ENCODE data around the gene GLRB.
"Not testable (repeated sequence)": the region's sequence is repeated elsewhere in the genome, so short reads cannot be mapped to it uniquely, and the experiment has no call there.

GLRB gene

DNA sequence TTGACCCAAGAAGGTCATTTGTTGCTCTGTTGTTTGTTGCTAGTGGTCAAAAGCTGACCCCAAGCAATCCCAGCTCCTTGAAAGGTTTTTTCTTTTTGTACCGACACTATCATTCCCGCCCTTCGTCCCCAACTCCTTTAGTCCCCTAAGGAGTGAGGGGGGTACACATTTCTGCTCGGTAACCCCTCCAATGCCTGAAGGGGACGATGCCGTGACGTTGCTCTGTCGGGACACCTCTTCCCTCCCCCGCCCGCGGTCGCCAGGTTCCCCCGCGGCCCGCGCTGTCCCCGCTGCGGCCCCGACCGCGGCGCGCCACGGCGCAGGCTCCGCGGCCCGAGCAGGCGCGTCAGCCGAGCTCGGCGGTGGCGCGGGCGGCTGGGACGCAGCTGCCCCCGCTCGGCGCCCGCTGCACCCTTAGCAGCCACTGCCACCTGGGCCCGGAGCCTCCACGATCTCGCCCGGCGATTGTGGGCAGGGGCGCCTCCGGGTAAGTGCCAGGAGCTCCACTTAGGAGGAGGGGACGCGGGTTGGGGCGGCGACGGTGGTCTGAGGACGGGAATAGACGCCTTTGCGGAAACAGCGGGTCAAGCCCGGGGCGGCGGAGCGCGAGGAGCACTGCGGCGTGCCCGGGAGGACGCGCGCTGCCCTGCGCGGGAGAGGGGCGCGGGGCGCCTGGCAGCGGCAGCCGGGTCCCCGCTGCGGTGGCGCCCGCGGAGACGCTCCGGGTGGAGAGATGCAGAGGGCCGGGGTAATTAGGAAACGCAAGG, at the start of gene GLRB:
Gene GLRB, plus strand, starts transcription at position 340 of the 767 bp plus-strand sequence. CDS start 1,875 bp downstream, outside the sequence.
- no peak for DNase-seq

DNA sequence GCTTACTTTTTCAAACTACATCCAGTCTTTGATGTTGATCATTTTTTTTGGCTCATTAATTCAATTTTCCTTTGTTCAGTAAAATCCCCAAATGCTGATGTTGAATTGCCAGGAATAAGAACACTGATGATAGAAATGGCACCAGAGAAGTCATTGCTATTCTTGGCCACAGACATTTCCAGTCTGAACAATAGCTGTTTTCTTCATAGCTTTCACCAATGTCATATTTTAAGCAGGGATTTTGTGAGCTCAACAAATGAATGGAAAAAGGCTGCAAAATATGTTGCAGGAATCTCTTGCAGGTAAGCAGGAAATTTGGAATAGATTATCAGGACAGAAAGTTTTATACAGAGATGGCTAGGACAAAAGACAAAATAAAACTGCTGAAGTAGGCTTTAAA, 40.5 kb upstream of the GLRB start:
- DNase-seq: no peak

DNA sequence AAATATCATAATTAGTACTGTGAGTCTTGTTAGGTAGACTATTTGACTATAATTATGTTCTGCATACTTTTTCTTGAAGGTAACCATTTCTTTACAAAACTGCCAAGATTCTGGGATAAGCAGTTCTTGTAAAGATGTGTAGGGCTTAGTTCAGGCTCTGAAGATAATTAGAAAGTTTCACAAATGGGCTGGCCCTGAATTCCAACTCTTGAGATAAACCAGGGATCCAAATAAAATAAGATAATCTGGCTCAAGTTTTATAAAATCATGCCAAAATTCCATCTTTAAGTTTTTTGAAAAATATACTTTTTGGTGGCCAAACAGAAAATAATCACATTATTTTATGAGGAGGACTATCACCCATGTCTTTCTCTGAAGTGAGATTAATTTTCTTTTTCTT, 35.5 kb upstream of the GLRB start:
- DNase-seq: no peak

DNA sequence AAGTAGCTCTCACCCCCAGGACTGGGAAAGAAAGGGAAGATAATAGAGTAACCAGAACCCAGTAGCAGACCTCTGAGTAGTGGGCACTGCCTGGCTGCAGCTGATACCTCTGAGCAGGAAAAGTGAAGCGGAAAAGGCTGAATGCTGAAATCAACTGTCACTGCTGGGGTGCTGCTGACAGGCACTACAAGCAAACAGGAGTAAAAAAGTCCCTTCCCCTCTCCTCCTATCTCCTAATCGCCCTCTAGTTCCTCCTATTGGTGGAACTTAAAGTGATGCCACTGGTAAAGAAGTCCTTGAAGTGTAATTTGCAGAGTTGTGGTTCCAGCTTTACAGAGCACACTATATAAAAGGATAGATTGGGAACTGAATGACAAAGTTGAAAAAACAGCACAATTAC, 32.8 kb upstream of the GLRB start:
- no peak for DNase-seq

DNA sequence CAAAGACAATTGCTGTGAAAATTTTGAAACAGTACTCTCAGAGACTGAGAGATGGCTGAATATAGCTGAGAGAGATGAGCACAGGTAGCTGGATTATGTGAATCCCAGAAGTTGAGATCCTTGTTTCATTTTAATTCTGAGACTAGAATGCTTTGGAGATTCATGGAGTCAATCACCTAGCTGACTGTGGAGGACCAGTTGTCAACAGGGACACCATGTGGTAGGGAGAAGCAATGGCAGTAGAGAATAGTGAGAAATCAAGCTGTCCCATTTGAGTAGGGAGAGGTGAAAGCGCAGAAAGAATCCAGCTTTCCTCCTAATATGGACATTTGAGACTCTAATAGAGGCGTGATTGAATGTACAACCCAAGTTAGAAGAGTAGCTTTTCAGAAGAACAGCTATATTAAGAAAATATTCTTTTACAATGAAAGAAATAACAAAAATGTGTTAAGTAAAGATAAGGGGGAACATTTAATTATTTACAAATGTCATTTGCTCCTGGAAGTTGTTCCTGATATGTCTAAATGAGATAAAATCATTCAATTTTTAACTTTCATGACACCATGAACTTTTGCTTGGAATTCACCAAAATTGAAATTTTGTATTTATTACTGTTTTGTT, 30.3 kb upstream of the GLRB start:
- no peak for DNase-seq

DNA sequence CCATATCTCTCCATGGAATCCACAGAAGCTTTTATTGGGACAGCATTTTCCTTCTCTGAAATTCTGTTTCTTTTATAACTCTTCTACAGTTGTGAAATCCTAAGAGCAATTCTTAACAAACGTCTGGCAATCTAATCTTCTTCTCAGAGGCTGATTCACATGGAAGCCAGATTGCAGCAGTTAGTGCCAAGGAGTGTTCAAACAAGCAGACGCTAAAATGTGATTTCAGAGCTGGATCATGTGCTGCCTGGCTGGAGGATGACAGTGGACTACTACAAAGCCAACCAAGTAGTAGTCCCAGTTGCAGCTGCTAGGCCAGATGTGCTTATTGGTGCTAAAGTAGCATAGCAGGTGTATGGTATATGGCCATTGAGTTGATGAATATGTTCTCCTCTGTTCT, 27.7 kb upstream of the GLRB start:
- DNase-seq: no peak

DNA sequence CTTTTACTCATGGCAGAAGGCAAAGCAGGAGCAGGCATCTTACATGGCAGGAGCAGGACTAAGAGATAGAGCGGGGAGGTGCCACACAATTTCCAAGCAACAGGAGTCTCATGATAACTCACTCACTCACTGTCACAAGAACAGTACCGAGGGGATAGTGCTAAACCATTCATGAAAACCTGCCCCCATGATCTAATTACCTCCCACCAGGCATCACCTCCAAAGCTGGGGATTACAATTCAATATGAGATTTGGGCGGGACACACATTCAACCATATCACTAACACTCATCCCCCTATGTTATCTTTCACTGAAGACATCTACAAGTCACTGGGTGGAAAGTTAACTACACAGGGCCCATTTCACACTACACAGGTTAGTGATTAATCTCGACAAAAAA, 25.4 kb upstream of the GLRB start:
- DNase-seq: no peak

DNA sequence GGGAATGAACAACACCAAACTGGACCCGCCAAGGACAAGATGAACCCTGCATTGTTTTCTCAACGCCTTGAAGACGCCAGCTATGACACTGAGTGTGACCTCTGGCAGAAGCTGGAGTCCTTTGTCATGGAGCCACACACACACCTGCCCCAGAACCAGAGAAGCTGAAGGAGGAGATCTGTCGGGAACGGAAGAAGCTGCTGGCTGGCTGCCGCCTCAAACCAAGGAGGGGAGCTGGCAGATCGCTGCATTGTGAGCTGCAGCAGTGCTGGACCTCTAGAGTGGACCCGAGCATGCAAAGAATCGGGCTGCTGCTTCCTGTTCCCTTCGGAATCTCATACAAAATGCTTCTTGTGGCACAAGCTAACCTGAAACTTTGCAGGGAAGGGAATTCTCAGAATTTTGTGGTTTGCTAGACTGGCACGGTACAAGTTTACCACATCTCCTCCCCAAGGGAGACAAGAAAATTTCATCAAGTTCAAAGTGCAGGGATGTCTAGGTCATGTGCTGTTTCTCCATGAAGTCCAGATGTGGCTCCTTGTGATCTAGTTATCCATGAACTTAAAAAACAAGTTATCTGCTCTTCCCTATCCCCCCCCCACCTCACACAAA, 23.4 kb upstream of the GLRB start:
- DNase-seq: no peak

DNA sequence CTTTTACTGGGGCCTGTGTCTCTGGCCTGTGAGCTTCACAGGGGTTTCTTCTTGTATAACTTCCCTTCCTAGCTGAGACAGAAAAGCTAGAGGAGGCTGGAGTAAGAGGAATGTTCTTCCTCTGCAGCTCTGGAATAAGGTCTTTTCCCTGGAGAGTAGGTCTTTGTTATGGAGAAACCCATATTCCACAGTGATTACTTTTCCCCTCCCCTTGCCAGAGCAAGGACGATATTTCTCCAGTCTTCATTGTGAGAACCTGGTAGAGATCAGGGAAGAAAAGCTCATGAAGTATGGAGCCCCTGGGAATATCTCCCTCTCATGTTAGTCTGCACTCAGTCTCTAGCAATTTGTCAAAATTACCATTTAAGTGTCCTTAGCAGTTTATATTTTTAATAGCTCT, 18.7 kb upstream of the GLRB start:
- no peak for DNase-seq

DNA sequence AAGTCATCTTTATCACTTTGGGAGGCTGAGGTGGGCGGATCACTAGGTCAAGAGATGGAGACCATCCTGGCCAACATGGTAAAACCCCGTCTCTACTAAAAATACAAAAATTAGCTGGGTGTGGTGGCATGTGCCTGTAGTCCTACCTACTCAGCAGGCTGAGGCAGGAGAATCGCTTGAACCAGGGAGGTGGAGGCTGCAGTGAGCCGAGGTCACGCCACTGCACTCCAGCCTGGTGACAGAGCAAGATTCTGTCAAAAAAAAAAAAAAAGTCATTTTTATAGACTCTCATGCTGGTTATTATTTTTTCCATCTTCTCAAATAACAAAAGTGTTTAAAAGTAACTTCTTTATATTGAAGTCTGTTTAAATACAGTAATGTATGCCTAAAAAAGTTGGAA, 17.1 kb upstream of the GLRB start:
- not testable (repeated sequence) for DNase-seq

DNA sequence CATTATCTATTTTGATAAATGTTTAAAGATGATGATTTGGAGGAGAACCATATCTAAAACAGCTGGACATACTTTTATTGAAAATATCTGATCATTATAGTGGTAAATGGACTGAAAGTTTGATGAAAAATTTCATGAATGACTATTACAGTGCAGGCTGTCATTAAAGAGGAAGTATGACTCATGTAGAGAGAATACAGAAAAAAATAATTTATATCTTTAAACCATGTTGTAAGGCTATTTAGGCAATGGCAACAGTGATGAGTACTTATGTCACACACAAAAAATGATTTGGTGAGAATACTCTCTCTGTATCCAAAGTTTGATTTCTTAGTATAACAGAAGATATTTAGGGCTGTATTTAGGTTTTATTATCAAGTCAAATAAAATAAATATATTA, 3.9 kb upstream of the GLRB start:
- DNase-seq: no peak

DNA sequence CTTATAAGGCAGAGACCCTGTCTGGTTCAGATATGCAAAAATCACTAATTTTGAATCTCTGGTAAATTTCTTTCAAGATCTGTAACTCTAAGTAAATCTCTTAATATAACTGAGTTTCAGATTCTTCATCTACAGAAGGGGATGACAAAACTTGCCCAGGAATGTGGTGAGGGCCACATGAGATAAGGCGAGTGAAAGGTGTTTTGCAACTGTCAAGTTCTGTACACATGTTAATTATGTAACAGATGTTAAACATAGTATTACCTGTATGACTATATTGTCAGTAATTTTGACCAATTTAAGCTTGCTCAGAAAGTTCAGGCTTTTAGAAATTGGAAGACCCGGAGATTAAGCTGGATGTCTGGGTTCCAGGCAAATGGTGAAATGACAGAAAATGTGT, 549 bp upstream of the GLRB start:
- DNase-seq: no peak

DNA sequence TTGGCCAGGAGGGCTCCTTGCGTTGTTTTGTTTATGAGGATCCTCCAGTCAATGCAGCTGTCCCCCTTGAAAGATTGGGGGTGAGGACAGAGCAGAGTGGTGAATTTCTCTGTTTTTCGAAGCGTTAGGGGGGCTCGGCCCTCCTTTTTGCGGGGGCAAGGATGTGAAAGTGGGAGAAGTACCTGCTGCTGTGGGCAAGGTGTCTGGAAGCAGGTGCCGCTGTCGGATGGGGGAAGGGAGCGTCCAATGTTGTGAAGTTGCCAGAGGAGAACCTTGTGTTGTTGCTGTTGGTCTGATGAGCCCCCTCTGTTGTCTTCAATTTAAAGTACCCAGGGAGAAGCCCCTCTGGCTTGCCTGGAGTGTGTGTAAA, 613 bp downstream of the GLRB start:
- DNase-seq: no peak

DNA sequence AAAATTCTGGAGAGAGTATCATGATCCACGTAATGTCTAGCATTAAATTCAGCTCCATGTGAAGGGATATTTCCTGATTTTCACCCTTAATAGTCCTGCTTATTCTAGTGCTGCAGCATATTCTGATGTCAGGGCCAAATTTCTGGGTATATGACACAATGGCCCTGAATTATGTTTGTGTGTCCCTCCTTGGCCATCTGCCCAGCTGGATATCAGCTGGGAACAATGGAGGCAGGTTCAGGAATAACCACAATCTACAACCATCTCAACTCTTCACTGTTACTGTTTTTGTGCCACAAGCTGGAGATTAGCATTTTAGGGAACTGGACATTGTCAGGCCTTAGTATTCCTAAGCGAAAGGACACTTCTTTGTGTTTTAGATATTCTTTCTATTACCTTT, 3.5 kb downstream of the GLRB start:
- DNase-seq: no peak

DNA sequence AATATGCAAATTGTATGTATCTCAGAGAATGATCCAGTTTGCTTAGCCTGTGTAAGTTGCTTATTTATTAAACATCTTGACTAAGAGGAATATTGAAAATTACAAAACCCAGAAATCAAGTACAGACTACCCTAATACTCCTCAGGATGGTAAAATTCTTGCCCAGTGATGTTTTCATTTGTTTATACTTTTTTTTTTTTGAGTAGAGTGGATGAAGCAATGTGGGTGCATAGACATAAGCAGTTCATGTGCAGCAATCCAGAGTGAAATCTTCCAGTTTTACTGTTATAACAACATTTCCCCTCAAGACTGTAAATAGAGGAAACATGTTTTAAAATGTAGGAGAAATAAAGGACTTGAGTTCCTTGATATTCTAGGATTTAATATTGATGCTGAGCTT, 4.7 kb downstream of the GLRB start:
- DNase-seq: no peak

DNA sequence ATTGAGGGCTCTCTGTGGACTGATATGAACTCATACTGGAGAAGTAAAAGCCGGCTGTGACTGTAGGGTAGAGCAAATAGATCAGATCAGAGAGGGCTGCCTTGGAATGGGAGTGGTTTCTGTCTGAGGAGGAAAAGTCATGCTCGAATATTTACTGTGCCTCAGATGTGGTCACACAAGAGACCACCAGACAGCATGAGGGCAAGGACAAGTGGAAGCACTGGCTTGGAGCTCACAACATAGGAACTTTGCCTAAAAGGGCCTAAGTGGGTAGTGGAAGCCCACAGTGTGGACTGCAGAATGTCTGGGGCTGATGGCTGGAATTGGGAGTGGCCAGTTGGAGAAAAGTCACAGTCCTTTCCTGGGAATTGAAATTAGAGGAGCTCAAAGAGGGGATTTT, 19.8 kb downstream of the GLRB start:
- no peak for DNase-seq

DNA sequence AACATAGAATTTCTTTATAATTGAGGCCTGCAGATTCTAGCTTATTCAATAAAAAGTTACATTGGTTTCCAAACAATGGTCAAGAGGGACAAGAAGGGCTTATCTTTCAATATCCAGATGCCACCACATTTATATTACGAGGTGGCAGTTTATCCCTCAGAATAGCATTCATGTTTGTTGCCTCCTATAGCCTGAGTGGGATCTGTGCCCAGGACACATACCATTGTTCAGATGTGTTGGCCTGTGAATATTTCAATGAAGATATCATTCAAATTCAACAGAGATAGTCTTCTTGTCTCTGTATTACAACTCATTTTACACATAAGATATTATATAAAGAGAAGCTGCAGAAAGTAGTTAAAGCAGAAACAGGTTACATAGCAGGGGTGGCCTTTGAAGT, 20.5 kb downstream of the GLRB start:
- DNase-seq: no peak

DNA sequence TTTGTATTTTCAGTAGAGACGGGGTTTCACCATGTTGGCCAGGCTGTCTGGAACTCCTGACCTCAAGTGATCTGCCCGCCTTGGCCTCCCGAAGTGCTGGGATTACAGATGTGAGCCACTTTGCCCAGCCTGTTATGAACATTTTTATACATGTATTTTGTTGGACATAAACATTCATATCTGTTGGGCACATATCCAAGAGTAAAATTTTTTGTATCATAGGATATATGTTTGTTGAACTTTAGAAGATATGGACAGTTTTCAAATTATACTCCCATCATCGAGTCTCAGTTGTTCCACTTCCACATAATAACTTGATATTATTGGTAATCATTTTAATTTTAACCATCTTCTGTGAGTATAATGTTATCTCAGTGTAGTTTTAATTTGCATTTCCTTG, 23.6 kb downstream of the GLRB start:
- DNase-seq: no peak

DNA sequence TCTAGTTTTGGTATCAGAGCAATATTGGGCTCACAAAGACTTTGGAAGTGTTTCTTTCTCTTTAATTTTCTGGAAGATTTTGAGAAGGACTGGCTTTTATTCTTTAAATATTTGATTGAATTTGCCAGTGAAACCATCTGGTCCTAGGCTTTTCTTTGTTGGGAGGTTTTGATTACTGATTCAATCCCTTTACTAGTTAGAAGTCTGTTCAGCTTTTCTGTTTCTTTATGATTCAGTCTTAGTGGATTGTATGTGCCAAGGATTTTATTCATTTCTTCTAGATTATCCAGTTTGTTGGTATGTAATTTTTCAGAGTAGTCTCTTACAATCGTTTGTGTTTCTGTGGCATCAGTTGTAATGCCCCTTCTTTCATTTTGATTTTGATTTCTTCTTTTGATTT, 28.6 kb downstream of the GLRB start:
- no peak for DNase-seq

DNA sequence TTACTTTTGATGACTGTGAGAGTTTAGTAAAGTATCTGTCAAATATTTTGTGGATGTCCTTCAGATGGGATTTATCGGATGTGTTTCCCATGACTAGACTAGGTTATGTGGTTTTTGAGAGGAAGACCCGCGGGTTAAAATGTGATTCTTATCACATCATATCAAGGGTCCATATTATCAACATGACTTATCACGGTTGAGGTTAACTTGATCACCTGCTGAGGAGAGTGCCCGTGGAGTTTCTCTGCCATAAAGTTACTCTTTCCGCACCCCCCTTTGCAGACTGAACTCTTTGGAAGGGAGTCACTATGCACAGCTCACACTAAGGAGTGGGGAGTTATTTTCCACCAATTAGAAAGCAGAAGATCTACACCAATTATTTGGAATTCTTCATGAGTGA, 38.7 kb downstream of the GLRB start:
- no peak for DNase-seq

DNA sequence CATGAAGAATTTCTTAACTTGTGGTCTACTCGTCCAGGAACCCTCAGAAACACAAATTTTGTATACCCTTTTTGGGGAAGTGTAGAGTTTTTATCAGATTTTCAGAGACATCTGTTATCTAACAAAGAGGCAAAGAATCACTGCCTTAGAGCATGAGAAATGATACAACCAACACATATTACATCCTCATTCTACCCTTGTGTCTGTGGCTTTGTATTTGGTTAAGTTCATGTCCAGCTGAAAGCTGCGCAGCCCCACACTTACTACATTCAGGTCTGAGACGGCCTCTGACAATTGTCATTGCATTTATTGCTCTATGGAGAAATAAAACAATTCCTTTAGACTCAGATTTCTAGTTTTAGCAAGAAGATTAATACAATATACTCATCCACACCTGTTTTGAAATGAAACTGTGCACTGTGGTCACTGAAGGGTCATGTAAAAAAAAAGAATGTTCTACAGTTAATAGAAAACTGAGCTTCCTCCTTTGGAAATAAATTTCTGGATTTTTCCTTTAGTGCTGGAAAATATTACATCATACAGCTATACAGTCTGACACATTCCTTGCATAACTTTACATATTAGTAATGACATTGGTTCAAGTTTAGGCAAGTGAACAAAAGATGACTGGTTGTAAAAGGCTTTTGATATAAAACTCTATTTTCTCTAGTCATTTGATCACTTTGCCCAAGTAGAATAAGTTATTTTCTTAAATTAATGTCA, 39.8 kb downstream of the GLRB start:
- DNase-seq: no peak

DNA sequence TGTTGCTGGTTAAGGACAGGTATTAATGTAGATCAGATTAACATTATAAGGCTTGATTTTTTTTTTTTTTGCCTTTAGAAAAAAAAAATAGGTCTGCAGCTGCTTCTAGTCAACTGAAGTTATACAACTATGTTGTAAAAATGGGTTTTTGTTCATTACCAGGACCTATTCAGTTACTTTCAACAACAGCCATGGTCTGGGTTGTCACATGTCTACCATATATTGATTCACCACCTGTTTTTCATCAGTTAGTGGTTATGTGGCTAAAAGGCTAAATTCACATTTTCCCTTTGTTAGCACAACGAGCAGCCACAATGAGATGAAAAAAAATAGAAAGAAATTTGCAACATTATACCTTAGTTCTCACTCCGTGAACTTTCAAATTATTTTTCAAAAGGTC, 45.5 kb downstream of the GLRB start:
- no peak for DNase-seq

DNA sequence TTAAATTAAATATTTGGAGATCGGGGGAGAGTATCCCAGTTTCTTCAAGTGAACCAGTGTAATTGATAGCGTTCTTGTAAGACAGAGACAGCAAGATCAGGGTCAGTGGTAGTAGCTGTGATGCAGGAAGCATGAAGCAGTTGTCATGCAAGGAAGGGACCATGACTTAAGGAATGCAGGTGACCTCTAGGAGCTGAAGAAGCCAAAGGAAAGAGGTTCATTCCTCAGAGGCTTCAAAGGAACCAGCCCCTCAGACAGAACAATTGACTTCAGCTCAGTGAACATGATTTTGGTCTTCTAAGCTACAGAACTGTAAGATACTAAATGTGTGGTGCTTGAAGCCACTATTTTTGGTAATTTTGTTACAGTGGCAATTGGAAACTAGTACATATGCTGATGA, 51.6 kb downstream of the GLRB start:
- DNase-seq: no peak

DNA sequence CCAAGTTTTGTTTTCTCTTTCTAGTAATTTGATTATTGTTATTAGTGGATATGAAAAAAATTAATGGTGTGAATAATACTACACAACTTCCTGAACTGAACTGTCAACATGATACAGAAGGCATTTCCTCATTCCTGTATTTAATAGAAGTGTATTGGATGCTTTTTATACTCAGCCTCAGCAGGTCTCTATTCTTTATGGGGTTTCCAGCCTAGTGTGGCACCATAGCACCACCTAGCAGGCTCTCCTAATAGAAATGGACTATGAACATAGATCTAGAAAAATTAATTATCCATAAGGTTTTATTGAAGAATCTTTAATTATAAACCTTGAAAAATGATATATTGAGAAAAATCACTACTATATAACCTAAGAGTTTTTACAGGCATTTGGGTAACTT, 52.4 kb downstream of the GLRB start:
- no peak for DNase-seq
